Cardiac fibroblast (primary cell): ENCODE measurements around the gene ARHGAP26.

Experiments used
- DNase-seq, 2 donors: peaks; one replicate each; pipeline versions ENCODE4 v3.0.0 to v3.0.0-alpha.2; 2010; ENCODE audit warnings: low read depth in 2 of 2
- H3K4me3 ChIP-seq, 2 donors: replicated peaks in 1 of 2; 1 replicate in 1 of 2; 2 replicates in 1 of 2; pipeline ENCODE4 v1.5.1; 2011; ENCODE audit warnings: low read depth in 2 of 2, low read length in 2 of 2, mild to moderate bottlenecking in 2 of 2, moderate library complexity in 1 of 2
- CTCF ChIP-seq: IDR thresholded peaks from one replicate; pipeline ENCODE4 v1.5.1; 2011; ENCODE audit warnings: low read depth, mild to moderate bottlenecking, low read length, inconsistent platforms

The ARHGAP26 gene

GRCh38 chr5:143138839-143139238, 368.7 kb downstream of the ARHGAP26 start:
- no peak for DNase-seq
- no peak for TF ChIP-seq CTCF
- no peak overlapping the region for H3K4me3 ChIP-seq

GRCh38 chr5:143139585-143139984, 369.4 kb downstream of the ARHGAP26 start:
- TF ChIP-seq CTCF: no peak
- no peak overlapping the region for H3K4me3 ChIP-seq
- DNase-seq: no peak

GRCh38 chr5:143140492-143141203, 370.5 kb downstream of the ARHGAP26 start:
- TF ChIP-seq CTCF: no peak
- no peak for DNase-seq
- no peak overlapping the region for H3K4me3 ChIP-seq

- no peak for TF ChIP-seq CTCF
- DNase-seq: no peak
- no peak overlapping the region for H3K4me3 ChIP-seq
Observed at GRCh38 chr5:143141652-143142051, 371.5 kb downstream of the ARHGAP26 start.

- TF ChIP-seq CTCF: no peak
- peak; percentile 50 to 63 for DNase-seq
- H3K4me3 ChIP-seq: no peak overlapping the region
Observed at GRCh38 chr5:143142596-143143435, 372.6 kb downstream of the ARHGAP26 start.

- H3K4me3 ChIP-seq: no peak overlapping the region
- no peak for TF ChIP-seq CTCF
- DNase-seq: peak in 1 of 2 donors; percentile 72
Observed at GRCh38 chr5:143143973-143144372, 373.8 kb downstream of the ARHGAP26 start.
